Epithelial cell of prostate (primary cell): ENCODE data around the gene NUP62.
"Not testable (repeated sequence)": the region's sequence is repeated elsewhere in the genome, so short reads cannot be mapped to it uniquely, and the experiment has no call there.

Experiments
- DNase-seq: peaks from one replicate; pipeline ENCODE4 v3.0.0-alpha.2; 2011; ENCODE audit warnings: low read depth, low spot score
- H3K27ac ChIP-seq: fragments of 450-650 bp; 2 replicates; pipeline ENCODE4 v1.5.1; 2017; ENCODE audit warnings: mild to moderate bottlenecking

Gene NUP62

DNA sequence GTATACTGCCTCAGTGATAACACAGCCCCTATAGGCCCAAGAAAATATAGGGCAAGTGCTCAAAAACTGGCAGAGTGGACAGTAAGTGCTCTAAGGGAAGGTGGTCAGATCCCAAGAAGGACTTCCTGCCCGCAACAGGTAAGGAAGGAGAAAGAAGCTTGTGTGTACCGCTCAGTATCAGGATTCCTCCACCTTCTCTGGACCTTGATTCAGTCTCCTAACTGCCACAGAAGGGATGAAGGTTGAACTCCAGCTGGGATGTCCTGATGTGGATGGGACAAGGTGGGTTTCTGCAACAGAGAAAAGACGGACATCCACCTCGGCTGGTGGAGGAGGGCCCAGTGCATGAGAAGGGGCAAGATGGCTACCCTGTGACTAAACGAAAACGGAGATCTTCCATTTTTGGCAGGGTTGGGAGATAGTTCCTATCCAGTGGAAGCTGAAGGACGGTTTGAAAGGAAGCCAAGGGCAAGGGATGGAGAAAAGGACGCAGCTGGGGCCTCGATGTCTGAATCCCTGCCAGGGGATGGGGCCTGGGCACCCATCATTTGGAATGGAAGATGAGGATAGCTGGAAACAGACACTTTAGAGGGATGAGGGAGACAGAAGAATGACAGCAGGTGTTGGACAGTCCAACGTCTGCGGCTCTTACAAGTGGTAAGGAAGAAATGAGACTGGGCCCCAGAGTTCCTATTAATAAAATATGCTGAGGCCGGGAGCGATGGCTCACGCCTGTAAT is 1.6 kb downstream of the NUP62 start:
- H3K27ac ChIP-seq: peak overlapping the region; percentile 89
- no peak for DNase-seq

DNA sequence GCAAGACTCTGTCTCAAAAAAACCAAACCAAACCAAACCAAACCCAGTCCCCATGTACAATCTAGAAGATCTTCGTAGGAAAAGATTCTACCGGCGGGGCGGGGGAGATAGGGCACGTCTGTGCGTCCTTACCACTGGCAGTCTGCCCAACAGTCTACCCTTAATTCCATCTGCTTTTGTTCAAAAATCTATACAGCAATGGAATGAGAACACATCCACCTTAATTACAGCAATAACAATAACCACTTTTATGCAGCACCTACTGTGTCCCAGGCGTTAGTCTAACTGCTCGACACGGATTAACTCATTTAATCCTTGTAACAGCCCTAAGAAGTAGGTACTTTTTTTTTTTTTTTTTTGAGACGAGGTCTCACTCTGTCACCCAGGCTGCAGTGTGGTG is 2.8 kb downstream of the NUP62 start:
- no peak overlapping the region for H3K27ac ChIP-seq
- DNase-seq: no peak

DNA sequence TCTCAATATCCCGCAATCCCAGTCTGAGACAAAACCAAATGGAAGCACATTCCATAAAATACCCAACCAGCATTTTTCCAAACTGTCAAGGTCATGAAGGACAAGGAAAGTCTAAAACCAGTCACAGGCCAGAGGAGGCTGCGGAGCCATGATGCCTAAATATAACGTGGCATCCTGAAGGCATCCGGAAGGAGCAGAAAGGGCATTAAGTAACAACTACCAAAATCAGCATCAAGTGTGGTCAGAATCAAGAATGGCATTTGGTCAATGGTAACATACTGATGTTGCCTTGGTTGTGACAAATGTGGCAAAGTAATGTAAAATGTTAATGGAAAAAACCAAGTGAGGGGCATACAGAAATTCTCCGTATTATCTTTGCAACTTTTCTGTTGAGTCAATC is 3.8 kb downstream of the NUP62 start:
- DNase-seq: no peak
- no peak overlapping the region for H3K27ac ChIP-seq

DNA sequence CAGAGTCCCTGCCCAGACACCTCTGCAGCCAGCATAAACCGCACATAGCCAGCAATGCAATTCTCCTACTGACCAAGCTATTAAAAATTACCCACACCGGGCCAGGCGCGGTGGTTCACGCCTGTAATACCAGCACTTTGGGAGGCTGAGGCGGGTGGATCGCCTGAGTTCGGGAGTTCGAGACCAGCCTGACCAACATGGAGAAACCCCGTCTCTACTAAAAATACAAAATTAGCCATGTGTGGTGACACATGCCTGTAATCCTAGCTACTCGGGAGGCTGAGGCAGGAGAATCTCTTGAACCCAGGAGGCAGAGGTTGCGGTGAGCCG is 4.5 kb downstream of the NUP62 start:
- DNase-seq, H3K27ac ChIP-seq: not testable (repeated sequence)

DNA sequence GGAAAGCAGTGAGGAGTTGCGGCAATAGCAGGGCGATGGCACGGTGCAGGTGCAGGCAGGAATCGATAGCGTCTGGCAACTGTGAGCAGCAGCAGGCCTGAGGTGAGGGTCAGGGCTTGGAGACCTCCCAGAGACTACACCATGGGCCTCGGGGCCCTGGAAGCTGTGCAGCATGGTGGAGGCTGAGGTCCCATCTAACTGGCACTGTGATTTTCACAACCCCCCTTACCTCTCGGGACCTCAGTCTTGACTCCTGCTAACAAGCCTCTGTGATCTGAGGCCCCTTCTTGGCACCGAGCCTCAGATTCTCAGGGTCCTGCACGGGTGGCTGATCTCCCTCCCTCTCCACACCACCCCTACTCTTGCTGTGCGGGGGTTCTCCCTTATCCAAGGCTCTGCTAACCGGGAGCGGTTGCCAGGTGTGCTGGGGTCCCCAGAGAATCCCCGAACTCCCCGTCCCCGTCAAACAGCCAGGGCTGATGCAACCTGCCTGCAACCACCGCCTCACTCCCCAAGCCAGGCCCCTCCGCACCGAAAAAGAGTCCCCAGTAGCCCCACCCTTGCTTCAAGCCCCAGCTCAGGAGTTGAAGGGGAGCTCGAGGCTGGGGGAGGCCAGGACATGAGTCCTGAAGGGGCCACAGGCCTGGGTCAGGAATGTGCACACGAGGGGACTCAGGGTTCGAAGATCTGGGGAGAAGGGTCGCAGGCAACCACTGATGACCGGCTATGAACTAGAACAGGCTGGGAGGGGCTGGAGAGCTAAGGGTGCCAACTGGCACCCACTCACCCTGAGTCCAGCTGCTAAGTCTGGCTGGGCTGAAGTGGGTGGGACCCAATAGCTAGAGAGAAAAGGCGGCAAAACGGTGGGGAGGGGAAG is 5.1 kb downstream of the NUP62 start:
- H3K27ac ChIP-seq: peak overlapping the region; percentile 4
- DNase-seq: no peak

DNA sequence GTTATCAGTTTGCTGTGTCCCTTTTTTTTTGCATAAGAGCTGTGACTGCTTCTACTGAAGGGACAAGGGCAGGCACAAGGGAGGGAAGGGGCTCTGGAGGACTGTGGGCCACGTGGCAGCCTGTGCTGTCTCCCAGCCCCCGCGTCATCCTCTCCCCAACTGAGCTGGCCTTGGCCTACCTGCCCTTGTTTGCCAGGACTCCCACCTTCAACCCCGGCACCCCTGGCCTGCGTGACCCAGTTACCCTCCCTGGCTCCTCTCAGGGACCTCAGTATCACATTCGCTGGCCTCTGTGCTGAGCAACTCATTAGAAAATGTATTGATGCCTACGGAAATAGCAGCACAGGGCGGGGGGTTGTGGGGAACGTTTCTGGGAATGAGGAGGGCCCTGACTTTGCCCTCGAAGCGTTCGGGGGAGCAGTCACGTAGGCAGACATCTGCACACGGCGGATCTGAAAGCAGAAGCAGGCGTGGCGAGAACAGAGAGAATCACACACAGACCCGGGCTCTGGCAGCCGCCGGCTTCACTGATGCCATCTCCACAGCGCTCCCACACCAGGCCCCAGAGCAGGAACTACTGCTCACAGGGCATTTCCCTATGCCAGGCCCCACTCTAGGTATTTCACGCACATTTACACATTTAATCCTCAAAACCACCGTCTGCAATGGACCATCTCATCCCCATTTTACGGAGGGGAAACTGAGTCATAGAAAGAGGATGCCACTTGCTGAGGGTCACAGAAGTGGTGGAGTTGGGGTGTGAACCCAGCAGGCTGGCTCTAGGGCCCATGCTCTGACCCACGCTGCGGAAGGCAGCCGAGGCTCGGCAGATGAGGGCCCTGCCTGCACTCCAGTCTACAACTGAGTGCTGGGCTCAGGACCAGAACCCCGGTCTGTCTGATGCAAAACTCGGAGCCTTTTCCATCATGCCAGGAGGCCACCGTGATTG is 6.0 kb downstream of the NUP62 start:
- DNase-seq: no peak
- H3K27ac ChIP-seq: no peak overlapping the region

DNA sequence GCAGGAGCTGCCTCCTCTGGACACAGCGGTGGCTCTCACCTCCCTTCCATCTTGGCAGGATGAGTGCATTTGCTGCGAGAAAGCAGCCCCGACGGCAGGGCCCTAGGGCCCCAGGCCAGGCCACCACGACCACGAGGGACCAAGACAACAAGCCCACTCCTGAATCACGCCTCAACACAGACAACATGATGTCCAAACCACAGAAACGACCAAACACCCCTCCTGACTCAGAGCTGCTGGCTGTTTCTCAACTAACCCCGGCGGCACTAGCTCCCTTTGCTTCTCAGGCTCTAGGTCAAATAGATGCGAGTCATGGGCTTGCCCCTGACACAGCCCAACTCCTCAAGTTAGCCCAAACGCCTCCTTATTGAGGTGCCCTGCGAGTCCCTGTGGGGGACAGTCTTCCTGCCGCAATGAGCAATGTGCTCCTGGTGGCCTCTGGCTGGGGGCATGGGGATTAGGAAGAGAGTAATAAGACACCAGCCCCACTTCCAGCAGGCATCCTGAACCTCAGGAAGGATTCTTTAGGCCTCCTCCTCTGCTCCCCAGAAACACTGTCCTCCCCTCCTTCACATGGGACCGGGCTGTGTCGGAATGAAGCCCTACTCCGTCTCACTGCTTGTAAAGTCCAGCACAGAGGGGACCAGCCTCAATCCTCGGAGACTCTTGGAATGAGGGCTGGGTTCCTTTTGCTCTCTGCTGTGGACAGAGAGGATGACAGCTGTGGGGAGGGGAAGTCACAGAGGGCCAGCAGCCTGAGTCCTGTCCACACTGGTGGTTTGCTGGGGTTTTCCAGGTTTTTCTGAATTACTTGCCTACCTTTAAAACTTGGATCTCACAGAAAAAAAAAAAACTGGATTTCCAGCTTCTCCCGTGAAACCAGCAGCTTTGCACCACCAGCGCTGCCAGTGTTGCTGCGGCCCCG is 7.2 kb downstream of the NUP62 start:
- H3K27ac ChIP-seq: no peak overlapping the region
- DNase-seq: no peak

DNA sequence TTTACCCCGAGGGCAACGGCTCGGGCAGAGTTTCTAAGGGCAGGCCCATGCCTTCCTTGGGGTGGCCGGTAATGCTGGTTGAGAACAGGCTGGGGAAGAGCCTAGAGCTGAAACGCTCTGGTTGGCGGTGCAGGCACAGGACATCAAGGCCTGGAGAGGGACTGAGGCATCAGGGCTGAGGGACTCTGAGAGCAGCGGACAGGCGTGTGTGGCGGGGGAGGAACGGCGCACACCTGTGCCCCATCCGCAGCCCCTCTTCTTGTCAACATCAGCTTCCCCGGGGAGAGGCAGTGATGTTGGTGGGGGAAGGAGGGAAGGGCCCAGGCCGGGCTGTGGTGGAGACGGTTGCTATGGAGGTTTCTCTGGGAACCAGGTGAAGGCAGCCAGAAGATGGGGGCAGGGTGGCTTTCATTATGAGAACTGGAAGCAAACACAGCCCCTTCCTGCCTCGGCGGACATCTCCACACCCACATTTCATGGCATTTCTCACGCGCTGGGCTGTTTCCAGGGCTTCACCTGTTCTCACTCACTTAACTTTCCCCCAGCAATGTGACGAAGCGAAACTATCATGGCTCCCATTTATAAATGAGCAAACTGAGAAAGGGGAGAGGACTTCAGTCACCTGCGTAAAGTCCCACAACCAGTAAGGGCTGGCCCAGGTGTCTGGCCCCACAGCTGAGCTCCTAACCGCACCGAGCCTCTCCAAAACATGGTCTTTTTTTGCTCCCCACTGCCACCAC is 8.5 kb downstream of the NUP62 start:
- H3K27ac ChIP-seq: no peak overlapping the region

DNA sequence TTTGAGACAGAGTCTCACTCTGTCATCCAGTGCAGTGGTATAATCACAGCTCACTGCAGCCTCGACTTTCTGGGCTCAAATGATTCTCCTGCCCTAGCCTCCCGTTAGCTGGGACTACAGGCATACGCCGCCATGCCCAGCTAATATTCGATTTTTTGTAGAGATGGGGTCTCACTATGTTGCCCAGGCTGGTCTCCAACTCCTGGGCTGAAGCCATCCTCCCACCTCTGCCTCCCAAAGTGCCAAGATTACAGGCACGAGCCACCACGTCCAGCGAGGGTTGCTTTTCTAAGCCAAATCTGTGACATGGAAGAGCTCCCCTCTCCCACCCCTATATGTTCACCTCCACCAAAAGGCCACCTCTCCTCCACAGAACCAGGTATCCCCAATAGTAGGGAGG is 11.2 kb downstream of the NUP62 start:
- no peak overlapping the region for H3K27ac ChIP-seq
- DNase-seq: no peak

More for the DNA sequence above, 8.5 kb downstream of the NUP62 start:
- no peak for DNase-seq

DNA sequence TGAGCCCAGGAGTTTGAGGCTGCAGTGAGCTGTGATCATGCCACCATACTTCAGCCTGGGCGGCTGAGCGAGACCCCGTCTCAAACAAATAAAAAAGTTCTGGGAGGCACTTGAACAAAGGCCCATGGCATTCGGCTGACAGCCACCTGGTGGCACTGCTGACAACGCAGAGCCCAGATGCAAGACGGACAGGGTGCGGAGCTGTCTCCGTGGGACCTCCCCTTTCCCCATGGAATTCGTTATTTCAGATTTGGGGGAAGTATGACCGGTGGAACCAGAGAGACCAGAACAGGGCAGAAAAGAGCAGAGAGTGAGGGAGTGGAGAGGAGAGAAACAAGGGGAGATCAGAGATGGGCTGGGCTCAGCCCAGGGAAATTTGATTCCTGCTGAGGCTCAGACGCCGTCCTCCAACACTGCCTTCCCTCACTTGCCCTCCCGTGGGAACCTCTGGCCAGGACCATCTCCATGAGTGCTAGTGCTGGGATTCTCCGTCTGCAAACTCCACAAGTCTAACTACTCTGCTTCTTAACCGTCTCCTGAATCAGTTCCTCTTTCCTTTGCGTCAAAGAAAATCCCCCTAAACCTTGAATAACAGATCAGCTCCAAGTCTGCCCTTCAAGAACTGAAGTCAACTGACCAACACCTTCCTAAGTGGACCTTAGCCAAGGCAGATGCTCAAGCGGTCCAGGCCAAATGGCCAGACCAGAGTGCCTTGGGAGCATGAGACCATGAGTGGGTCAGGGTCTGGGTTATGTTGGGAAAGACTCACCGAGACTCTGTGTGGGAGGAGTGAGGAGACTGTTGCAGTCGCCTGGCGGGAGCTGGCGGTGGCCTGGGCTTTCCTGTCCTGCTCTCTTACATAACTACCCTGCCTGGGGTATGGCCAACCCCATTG is 12.2 kb downstream of the NUP62 start:
- DNase-seq: no peak

DNA sequence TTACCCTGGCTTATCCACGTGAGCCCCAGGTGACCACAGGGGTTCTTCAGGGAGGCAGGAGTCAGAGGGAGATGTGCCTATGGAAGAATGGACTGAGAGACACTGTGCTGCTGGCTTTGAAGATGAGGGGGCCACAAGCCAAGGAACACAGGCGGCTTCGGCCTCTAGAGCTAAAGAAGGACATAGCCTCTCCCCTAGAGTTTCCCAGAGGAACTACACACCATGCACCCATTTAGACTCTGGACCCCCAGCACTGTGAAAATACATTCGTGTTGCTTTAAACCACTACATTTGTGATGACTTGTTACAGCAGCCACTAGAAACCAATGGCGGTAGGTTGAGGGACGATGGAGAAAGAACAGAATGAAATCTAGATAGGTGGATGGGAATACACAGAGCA is 14.0 kb downstream of the NUP62 start:
- no peak for DNase-seq
- no peak overlapping the region for H3K27ac ChIP-seq

More for the DNA sequence above, 12.2 kb downstream of the NUP62 start:
- no peak overlapping the region for H3K27ac ChIP-seq

DNA sequence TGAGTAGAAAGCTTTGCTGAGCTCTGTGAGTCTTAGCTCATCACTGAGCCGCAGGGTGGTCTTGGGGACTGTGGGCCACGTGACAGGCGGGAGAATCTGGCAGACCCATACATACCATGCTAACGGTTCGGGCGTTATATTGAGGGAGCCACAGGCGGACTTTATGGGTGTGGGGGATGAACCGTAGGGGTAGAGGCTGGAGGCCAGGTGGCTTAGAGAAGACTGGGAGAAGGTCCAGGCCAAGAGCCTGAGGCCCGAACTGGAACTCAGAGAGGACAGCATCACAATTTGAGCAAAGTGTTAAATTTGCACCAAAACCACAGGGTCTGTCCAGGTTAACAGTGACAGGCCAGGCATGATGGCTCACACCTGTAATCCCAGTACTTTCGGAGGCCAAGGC is 15.6 kb downstream of the NUP62 start:
- no peak for DNase-seq
- H3K27ac ChIP-seq: no peak overlapping the region

DNA sequence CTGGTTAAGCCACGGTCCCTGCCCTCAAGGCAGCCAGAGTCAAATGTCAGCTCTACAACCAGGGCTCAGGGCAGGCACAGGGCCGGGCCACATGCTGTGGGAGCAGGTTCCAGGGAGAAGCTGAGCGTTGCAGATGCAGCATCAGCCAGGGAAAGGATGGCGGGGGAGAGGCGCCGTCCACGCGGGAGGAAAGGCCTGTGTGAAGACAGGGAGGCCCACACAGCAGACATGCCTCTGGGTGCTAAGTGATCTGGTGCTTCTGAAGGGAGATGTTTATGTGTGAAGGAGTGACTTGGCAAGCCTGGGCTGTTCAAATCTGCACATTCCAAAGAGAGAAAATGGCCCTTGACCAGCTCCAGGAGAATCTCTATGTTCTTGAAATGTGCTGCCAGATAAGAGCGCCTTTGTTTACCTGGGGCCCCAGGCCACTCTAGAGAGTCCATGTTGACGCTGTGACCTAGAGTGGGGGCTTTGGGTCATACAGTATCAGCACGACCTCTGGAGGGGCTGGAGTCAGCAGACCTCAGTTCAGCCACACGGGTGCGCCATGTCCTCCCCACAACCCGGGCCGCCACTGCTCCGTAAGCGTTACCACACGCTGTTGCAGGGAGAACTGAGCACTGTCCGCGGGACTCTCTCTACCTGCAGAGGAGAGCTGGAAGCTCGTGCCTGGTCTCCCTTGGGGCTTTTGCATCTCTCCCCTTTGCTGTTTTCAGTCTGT is 16.2 kb downstream of the NUP62 start:
- no peak overlapping the region for H3K27ac ChIP-seq
- no peak for DNase-seq

DNA sequence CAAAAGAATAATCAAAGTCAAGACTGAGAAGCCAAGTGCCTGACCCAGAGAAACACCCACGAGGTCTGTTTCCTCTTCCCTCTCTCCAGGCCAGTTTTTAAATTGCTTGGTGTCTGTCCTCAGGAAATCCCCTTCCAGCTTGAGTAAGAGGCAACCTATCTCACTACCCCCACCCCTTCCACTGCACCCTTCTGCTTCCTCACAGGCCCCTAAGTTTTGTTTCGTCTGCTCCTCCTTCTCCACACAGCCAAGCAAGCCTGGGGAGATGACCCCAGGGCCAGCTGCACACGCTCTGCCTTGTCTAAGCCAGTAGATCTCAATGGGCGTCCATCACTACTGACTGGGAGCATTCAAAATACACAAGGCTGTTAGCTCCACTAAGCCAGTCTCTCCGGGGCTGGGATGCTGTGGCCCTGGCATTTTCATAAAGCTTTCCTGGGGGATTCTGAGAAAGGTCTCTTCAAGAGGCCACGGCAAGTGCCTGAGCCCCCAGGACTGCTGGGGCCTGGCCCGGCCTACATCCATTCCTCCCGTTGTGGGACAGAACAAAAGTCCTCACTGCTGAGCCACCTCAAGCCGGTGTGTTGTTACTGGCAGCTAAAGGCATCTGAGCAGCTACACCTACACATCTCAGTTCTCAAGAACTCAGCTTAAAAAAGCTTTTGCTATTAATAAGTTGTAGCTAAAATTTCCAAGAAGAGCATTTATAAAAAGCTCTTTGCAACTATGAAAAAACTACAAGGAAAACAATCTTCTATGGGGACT is 17.7 kb downstream of the NUP62 start:
- no peak overlapping the region for H3K27ac ChIP-seq

DNA sequence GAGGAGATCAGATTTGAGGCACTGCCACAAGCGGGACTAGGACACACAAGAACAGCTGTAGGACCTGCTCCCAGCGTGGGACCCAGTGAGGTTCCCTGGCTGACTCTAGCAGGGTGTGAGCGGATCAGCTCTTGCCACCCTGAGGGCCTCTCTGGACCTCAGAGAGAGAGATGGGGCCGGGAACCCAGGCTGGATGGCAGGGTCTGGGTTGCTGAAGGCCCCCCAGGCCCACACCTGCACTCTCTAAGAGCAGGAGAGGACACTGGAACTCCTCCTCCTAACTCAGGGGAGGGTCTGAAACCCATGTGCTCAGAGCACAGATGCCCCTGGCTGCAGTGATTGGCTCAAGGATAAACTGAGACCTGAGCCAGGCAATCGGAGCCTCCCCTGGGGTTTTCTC is 19.1 kb downstream of the NUP62 start:
- no peak for DNase-seq
- H3K27ac ChIP-seq: no peak overlapping the region

More for the DNA sequence above, 17.7 kb downstream of the NUP62 start:
- DNase-seq: no peak
